Measurements from ENCODE around the gene CDC42BPG.

GRCh38 chr11:64776875-64777274 lies 67.6 kb downstream of the CDC42BPG start:
- no peak for TF ChIP-seq CTCF (IDR thresholded peaks at IDR 0.05)
- no peak for TF ChIP-seq POLR2AphosphoS5 (IDR thresholded peaks at IDR 0.05)
